T-helper 2 cell (primary cell): ENCODE measurements around the gene SNURF.
"Not testable (repeated sequence)": the region's sequence is repeated elsewhere in the genome, so short reads cannot be mapped to it uniquely, and the experiment has no call there.

Experiments
- DNase-seq, 5 experiments: peaks; one replicate each; pipeline versions ENCODE4 v3.0.0 to v3.0.0-alpha.2; 2012 to 2022

Gene SNURF

DNA sequence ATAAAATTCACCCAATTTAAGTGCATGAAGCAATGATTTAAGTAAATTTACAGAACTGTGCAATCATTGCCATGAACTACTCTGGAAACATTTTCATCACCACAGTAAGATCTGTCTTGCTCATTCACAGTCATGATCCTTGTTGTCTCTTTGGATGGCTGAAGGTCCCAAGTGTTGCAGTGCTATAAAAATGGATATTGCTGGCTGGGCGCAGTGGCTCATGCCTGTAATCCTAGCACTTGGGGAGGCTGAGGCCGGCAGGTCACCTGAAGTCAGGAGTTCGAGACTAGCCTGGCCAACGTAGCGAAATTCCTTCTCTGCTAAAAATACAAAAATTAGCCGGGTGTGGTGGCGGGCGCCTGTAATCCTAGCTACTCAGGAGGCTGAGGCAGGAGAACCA is 17.0 kb downstream of the SNURF start:
- no peak for DNase-seq

DNA sequence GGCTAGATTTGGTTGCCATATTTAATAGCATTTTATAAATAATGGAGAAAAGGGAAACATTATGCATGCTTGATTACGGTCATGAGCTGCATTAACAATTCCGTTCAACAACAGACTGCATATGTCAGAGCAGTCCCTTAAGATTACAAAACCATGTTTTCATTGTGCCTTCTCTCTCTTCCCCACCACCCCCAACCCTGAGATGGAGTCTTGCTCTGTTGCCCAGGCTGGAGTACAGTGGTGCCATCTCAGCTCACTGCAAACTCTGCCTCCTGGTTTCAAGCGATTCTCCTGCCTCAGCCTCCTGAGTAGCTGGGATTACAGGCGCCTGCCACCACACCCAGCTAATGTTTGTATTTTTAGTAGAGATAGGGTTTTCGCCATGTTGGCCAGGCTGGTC is 17.9 kb downstream of the SNURF start:
- not testable (repeated sequence) for DNase-seq

DNA sequence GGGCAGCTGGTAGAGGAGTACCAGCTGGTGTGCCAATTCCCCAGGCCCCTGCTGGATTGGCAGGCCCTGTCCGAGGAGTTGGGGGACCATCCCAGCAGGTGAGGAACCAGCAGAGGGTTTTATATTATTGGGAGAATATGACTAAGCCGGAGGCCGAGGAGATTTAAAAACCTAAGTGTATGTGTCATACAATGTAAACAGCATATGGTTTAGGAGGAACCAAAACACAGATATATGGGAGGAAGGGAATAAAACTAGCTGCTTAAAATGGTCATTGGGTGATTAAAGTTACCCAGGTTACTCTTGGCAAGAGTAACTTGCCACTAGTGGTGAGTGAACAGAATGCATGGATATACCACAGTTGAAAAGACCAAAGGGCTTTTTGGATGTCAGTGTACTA is 22.1 kb downstream of the SNURF start:
- no peak for DNase-seq

DNA sequence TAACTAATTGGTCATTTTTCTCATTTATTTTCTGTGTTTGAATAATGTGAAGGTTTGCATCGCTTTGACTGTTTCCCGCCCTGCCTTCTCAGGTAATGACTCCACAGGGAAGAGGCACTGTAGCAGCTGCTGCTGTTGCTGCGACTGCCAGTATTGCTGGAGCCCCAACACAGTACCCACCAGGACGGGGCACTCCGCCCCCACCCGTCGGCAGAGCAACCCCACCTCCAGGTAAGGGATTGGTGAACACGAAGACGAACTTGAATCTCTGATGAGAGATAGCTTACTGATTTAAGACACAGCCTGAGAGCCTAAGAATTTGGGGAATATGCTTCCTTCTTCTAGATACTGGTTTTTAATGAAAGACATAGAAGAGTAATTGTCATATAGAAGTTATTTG is 22.9 kb downstream of the SNURF start:
- no peak for DNase-seq

DNA sequence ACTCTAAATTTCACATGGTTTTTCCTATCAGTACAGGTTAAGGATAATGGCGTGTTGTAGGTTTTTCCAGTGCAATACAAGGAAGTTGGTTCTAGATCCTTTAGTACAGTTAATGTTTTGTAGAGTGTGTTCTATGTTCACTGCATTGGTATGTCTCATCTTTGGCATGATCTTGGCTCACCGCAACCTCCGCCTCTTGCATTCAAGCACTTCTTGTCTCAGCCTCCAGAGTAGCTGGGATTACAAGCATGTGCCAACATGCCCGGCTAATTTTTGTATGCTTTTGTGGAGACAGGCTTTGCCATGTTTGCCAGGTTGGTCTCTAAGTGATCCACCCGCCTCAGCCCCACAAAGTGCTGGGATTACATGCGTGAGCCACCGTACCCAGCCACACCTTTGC is 30.4 kb downstream of the SNURF start:
- no peak for DNase-seq

DNA sequence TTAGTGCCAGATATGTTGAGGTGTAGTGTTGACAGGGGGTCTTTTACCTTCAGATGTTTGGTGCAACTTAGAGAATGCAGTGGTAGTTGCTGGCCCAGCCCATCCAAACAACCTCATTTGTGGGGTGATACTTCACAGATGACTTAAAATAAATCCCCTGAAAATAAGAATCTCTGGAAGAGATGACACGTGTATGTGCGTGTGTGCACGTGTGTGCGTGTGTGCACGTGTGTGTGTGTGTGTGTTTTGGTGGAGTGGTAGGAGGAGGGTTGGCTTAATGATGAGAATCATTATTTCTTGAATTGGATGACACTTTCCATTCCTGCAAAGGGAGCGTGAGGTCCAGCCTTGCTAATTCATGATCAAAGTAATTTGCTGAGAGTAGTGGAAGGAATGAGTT is 31.9 kb downstream of the SNURF start:
- DNase-seq, result no peak
